ENCODE data around the gene NRL. TPM values are rescaled to one million over a fixed set of nuclear protein-coding genes. Genes with fewer than 3 reads are reported as not detected.
A peak's percentile ranks its signal among the peaks of the same experiment; 100 is the strongest.

The NRL gene
- total RNA-seq, 4 donors from 2014 or later: 2.1 to 11.7 (median 8.4) TPM

- WGBS, 2 donors: 90% methylated on average over 6 of the region's 6 CpGs
- no peaks in the 10 kb centered on the region for H3K27me3 ChIP-seq
- no peak overlapping the region for H3K27ac ChIP-seq
- intact Hi-C loops (cut with DNase I): no loop called here
- TF ChIP-seq, protein P1, sequence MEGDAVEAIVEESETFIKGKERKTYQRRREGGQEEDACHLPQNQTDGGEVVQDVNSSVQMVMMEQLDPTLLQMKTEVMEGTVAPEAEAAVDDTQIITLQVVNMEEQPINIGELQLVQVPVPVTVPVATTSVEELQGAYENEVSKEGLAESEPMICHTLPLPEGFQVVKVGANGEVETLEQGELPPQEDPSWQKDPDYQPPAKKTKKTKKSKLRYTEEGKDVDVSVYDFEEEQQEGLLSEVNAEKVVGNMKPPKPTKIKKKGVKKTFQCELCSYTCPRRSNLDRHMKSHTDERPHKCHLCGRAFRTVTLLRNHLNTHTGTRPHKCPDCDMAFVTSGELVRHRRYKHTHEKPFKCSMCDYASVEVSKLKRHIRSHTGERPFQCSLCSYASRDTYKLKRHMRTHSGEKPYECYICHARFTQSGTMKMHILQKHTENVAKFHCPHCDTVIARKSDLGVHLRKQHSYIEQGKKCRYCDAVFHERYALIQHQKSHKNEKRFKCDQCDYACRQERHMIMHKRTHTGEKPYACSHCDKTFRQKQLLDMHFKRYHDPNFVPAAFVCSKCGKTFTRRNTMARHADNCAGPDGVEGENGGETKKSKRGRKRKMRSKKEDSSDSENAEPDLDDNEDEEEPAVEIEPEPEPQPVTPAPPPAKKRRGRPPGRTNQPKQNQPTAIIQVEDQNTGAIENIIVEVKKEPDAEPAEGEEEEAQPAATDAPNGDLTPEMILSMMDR (IDR thresholded peaks at IDR 0.05): no peak
- TF ChIP-seq POLR2A (IDR thresholded peaks at IDR 0.05): no peak
- no peak for DNase-seq
- peaks cover 40 to 47% of the 10 kb centered on the region in 2 donors for H3K36me3 ChIP-seq
- peaks cover 13 to 14% of the 10 kb centered on the region in 2 donors for H3K4me1 ChIP-seq
- H3K9me3 ChIP-seq: no peaks in the 10 kb centered on the region
- H3K4me3 ChIP-seq (replicated peaks in 1 of 3): no peak overlapping the region
Measured at GRCh38 chr14:24117179-24117578, 2.4 kb upstream of the NRL start.

DNA sequence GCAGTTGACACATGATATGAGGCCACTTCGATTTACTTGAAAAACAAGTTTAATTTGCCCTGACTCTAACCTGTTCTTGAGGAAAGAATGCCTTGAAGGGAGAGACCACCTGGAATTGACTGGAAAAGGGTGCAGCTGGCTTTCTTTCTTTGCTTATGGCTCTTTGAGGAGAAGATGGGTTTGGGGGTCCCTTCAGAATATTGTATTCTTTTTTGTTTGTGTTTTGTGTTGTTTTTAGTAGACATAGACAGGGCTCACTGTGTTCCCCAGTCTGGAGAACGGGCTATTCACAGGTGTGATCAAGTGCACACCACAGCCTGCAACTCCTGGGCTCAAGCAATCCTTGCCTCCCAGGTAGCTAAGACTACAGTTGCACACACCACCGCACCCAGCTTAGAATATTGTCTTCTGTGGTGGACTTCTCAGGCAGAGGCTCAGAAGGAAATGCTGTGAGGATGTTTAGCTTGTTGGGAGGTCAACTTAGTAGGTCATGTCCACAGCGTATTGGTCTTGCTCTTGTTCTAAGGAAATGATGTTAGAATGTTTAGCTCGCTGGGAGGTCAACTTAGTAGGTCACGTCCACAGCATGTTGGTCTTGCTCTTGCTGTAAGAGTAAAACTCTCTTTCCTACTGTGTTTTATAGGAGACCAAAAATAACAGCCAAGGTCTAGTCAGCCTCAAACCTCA lies 1.5 kb upstream of the NRL start:
- Histone ChIP-seq H3K9me3 (no peaks in the 10 kb centered on the region), H3K4me3 (replicated peaks in 1 of 3) (peak overlapping the region in 2 of 3 donors; percentile 60 to 63), H3K27me3 (no peaks in the 10 kb centered on the region), H3K4me1 (peaks cover 13 to 14% of the 10 kb centered on the region in 2 donors), H3K27ac (no peak overlapping the region), H3K36me3 (peaks cover 31 to 38% of the 10 kb centered on the region in 2 donors)
- intact Hi-C loops (cut with DNase I): no loop called here
- no peak for DNase-seq
- TF ChIP-seq, protein P1 (IDR thresholded peaks at IDR 0.05): no peak
- TF ChIP-seq POLR2A (IDR thresholded peaks at IDR 0.05): no peak
- WGBS, 2 donors: 58 to 76% methylated on average over 6 of the region's 6 CpGs

- Histone ChIP-seq H3K4me1 (peaks cover 13 to 14% of the 10 kb centered on the region in 2 donors), H3K9me3 (no peaks in the 10 kb centered on the region), H3K27ac (peak overlapping the region; percentile 11 to 100 (median 98)), H3K27me3 (no peaks in the 10 kb centered on the region), H3K36me3 (peaks cover 24 to 31% of the 10 kb centered on the region in 2 donors), H3K4me3 (replicated peaks in 1 of 3) (peak overlapping the region; percentile 60 to 82 (median 63))
- DNase-seq: no peak
- WGBS, 2 donors: 3% methylated on average over 10 to 14 of the region's 14 CpGs
- intact Hi-C loops (cut with DNase I): no loop called here
- TF ChIP-seq, protein P1 (IDR thresholded peaks at IDR 0.05): no peak
- no peak for TF ChIP-seq POLR2A (IDR thresholded peaks at IDR 0.05)
Measured at GRCh38 chr14:24115422-24116127, 826 bp upstream of the NRL start.

DNA sequence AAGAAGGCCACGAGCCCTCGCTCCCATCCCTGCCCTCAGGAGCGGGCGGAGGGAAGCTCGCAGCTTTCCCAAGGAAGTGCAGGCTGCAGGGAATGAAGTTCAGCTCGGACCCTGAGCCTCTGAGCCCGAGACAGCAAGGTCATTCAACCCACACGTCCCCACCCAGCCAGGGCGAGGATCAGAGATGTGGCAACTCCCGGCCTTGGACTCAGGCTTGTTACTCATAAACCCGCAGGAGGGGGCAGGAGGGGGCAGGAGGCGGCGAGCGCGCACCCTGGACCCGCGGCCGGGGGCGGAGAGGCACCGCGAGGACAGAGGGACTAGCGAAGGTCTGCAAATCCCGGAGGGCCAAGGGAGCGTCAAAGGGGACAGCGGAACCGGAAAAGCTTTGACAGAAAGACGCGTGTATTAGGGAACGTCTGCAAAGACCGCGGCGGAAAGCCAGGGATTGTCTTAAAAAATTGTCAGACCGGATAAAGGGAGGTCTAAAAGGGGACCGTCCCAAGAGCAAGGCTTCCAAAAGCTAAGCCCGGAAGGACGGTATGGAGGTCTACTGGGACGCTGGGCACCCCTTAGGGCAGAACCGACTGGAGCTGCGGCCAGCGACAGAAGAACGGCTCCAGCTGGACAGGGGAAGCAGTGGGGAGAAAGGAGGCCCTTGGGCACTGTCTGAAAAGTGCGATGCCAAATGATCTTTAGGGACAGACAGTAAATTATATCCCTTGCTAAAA lies 783 bp downstream of the NRL start:
- intact Hi-C loops (cut with DNase I): no loop called here
- Histone ChIP-seq H3K9me3 (no peaks in the 10 kb centered on the region), H3K27me3 (no peaks in the 10 kb centered on the region), H3K4me3 (replicated peaks in 1 of 3) (peak overlapping the region; percentile 63 to 97 (median 90)), H3K4me1 (peaks cover 13 to 14% of the 10 kb centered on the region in 2 donors), H3K27ac (peak overlapping the region; percentile 98 to 100 (median 99)), H3K36me3 (peaks cover 10 to 17% of the 10 kb centered on the region in 2 donors)
- TF ChIP-seq POLR2A (IDR thresholded peaks at IDR 0.05): peak; percentile 25 to 80
- TF ChIP-seq, protein P1 (IDR thresholded peaks at IDR 0.05): peak in 1 of 6 experiments; percentile 7
- peak; percentile 85 to 90 for DNase-seq
- WGBS, 2 donors: 0 to 1% methylated on average over 32 to 42 of the region's 42 CpGs
